HT1080 (cell line): ENCODE data around the gene SNAI1. TPM values are rescaled to one million over a fixed set of nuclear protein-coding genes. Genes with fewer than 3 reads are reported as not detected.
A peak's percentile ranks its signal among the peaks of the same experiment; 100 is the strongest.
"Not testable (repeated sequence)": the region's sequence is repeated elsewhere in the genome, so short reads cannot be mapped to it uniquely, and the experiment has no call there.

ENCODE experiments used
- DNase-seq: peaks from one replicate; pipeline ENCODE4 v3.0.0-alpha.2; 2015; ENCODE audit warnings: low read depth
- total RNA-seq: library from RNA; depleted of rRNA; stranded (reverse); fragments of >200 nt; shearing (Covaris generic); gene quantifications from 2 replicates; pipeline ENCODE4 v1.2.3, GENCODE V29; 2014

Gene SNAI1
- total RNA-seq, 1 experiment from 2014 or later, result 3.2 TPM

DNA sequence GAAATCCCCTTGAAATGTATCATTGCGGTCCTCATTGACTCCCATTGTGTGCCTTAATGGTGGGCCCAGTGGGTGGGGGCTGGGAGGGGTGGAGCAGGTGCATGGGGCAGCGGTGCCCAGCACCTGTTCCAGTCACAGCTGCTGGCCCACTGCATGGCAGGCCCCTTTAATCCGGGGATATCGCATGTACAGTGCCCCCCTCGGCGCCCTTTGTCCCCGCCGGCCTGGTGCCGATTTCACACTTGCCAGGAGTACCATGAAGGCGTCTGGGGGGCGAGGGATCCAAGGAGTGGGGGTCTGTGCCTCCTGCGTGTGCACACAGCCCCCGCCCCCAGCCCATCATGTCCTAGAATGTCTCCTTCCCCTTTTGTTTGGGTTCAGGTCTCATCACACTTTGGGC is 2.8 kb downstream of the SNAI1 start:
- no peak for DNase-seq

DNA sequence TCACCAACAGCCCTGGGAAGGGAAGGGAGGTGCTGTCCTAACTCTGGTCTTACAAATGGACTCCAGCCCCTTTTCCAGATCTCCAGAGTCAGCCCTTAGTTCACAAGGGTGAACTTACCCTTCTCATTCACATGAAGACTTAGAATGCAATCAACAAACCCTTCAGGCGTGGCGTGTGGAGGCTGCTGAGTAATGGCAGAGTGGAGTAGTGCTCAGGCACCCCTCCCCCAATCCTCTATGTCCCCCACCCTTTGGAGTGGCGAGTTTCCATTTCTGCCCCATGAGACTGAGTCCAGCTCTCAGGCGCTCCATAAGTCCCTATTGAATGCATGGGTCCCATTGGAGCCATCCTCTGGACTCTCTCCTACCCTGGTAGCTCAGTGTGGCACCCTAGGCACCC is 3.3 kb downstream of the SNAI1 start:
- no peak for DNase-seq

DNA sequence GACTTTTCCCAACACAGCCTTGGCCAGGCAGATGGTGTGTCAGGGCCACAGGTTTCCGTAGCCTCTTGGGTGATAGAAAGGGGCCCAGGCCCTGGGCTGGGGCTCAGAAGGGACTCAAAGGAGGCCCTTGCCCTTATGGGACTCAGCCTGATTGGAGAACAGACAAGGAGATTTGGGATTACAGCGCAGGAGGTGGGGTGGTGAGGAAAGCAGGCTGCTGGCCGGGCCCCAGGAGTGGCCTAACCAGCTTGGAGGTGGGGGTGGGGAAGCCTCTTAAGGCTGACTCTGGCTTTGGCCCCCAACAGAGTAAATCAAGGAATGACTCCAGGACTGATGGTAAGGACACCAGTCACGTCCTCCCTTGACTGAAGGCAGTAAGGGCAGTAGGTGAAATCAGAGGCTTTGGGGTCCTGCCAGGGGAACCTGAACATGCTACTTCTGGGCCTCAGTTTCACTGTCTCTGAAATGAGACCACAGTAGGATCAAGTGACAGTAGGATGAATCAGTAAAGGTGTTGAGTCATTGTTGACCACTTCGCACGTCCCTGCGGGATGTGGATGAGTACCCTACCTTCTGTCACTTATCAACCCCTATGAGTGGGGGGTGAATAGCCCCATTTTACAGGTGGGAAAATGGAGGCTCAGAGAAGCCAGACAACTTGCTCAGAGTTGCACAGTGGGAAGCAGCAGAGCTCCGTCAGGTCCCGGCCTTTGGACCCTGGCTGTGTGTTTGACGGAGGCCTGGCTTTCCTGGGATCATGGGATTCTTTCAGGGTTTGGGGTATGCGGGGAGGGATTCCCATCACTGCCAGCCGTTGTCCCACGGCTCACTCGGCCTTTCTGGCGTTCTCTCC is 4.5 kb downstream of the SNAI1 start:
- peak; percentile 32 for DNase-seq

DNA sequence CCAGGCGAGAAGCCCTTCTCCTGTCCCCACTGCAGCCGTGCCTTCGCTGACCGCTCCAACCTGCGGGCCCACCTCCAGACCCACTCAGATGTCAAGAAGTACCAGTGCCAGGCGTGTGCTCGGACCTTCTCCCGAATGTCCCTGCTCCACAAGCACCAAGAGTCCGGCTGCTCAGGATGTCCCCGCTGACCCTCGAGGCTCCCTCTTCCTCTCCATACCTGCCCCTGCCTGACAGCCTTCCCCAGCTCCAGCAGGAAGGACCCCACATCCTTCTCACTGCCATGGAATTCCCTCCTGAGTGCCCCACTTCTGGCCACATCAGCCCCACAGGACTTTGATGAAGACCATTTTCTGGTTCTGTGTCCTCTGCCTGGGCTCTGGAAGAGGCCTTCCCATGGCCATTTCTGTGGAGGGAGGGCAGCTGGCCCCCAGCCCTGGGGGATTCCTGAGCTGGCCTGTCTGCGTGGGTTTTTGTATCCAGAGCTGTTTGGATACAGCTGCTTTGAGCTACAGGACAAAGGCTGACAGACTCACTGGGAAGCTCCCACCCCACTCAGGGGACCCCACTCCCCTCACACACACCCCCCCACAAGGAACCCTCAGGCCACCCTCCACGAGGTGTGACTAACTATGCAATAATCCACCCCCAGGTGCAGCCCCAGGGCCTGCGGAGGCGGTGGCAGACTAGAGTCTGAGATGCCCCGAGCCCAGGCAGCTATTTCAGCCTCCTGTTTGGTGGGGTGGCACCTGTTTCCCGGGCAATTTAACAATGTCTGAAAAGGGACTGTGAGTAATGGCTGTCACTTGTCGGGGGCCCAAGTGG is 5.3 kb downstream of the SNAI1 start:
- no peak for DNase-seq

DNA sequence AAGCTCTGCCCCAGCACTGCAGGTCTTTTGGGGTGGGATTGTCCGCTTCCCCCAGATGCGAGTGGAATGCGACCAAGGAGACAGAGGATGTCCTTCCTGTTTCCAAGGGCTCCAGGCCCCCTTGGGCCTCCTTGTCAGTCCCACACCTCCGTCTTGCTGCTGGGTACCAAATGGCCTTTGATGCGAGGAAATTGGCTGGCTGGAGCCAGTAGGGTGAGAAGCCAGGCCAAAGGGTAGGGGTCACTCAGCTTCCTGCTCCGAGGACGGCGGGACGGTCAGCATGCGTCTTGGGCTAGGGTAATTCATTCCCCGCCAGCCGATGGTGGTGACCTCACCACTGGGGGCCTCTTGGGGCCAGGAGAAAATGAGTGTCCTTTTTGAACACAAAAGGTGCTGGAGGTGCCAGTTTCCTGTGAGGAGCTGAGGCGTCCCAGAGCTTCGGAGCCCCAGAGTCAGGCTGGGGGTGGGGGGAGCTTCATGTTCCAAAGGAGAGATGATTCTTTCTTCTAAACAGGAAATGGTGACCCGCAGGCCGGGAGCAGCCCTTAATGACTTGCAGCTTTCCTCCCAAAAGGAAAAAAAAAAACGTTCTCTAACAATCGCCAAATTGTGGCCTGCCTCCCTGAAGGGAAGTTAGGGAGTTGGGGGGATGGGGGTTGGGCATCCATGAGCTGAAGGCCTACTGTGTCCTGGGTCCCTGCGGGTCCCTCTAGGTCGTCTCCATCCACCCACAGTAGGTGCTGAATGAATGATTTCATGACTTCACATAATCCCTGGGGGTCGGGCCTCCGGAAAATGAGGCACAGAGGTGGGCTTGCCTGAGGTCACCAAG is 6.7 kb downstream of the SNAI1 start:
- peak; percentile 91 for DNase-seq

DNA sequence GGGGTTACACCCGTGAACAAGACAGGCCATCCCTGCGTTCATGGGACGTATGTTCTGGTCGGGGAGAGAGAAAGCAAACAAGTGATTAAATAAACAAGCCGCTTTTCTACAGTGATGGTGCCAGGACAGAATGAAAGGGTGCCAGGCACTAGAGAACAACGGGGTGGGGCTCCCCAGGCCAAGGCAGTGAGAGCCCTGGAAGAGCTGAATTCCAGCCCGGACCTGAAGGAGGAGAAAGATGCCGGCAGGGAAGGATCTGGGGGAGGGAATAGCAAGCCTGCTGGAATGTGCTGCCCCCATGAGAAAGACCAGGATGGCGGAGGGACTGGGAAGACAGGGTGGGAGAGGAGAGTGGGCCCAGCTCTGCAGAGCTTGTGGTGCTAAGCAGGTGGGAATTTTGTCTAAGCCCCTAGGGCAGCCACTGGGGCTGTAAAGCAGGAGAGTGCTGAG is 7.5 kb downstream of the SNAI1 start:
- no peak for DNase-seq

DNA sequence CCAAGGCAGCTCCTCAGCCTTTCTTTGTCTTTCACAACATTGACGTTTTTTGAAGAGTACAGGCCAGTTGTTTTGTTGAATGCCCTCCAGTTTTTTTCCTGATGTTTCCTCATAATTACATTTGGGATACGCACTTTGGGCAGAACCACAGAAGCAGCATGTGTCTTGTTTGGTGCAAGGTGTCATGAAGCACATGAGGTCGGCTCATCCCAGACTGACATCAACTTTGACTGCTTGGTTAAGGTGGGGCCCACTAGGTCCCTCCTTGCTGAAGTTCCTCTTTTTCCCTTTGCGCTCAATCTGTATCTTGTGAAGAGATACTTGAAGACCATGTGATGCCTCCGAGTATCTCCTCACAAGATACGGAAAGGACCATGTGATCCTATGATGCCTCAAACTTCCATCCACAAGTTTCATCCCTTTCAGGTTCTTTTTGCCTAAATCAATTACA is 10.5 kb downstream of the SNAI1 start:
- DNase-seq, result no peak

DNA sequence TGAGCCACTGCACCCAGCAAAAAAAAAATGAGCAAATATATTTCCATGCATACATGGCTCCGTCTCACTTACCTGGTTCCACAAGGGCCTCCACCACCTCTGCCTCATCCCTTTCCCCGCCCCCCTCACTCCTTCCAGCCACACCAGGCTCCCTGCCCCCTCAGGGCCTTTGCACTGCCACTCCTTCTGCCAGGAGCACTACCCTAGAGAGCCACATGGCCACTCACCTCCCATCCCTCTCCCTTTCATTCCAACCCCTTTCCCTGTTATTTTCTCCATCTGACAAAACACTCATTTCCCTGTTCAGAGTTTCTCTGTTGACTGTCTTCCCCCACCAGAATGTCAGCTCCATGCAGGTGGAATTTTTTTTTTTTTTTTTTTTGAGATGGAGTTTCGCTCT is 12.8 kb downstream of the SNAI1 start:
- DNase-seq, result no peak

DNA sequence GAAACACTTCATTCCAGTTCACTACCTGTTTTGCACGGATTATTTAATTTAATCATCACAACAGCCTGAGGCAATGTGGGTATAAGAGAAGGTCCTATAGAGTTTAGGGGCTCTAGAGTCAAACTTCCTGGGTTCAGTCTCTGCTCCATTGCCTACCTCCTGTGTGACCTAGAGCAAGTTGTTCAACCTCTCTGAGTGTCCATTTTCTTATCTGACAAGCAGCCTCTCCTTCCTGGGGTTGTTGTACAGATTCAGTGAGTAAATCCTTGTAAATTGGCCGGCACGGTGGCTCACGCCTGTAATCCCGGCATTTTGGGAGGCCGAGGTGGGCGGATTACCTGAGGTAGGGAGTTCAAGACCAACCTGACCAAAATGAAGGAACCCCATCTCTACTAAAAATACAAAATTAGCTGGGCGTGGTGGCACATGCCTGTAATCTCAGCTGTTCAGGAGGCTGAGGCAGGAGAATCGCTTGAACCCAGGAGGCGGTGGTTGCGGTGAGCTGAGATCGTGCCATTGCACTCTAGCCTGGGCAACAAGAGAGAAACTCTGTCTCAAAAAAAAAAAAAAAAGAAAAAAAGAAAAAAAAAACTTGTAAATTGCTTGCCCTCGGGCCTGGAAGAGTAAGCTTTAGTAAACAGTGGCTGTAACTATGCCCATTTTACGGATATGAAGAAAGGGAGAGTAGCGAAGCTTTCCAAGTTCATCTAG is 15.9 kb downstream of the SNAI1 start:
- DNase-seq, result not testable (repeated sequence)

DNA sequence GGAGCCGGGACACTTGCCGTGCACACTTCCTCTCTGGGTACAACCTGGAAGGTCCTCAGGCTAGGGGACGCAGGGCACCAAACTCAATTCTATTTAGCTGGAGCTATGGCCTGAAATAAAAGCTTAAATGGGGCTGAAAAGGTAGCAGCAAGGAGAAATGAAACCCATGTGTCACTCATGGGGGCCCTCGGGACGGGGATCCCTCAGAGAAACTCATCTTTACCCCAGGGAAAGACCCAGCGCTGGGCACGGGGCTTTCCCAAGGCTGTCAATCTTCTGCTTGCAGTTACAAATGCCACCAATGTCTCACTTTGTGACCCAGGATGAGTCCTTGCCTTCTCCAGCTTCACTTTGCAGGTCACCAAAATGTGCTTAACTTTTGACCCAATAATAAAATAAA is 16.5 kb downstream of the SNAI1 start:
- no peak for DNase-seq

DNA sequence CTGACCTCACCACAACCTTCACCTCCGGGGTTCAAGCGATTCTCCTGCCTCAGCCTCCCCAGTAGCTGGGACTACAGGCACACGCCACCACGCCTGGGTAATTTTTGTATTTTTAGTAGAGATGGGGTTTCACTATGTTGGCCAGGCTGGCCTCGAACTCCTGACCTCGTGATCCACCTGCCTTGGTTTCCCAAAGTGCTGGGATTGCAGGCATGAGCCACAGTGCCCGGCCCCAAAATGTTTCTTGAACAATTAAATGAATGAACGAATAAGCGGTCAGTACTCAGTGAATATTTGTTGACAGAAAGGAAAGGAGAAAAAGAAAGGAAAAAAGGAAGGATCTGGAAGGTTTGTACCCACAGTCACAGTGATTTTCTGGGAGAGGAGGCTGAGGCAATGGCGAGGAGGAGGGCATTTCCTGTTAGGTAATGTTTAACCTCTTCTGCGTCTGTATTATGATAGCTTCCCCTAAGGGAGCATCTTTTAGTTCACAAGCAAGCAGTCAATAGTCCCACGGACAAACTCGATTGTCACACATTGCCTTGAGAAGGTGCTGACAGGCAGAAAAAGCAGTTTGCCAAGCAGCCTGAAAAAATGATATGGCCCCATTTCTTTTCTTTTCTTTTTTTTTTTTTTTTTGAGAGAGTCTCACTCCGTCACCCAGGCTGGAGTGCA is 17.9 kb downstream of the SNAI1 start:
- not testable (repeated sequence) for DNase-seq

DNA sequence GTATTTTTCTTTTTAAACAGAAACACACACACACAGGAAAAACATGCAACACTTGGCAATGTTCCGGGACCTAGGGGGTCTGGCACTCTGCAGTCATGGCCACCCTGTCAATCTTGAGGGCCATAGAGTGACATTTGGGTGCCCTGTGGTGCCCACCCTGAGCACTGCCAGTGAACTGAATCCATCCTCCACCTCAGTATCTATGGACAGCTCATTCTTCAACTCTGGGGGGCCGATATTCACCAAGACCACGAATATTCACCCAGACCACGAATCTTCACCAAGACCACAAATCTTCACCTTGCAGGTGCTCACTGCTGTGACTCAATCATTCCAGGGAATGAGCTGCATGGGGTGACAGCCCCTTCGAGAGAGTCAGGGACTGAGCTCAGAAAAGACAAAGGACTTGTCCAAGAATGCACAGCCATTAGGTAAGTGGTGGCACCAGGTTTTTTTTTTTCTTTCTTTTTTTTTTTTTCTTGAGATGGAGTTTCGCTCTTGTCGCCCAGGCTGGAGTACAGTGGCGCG is 19.1 kb downstream of the SNAI1 start:
- no peak for DNase-seq

DNA sequence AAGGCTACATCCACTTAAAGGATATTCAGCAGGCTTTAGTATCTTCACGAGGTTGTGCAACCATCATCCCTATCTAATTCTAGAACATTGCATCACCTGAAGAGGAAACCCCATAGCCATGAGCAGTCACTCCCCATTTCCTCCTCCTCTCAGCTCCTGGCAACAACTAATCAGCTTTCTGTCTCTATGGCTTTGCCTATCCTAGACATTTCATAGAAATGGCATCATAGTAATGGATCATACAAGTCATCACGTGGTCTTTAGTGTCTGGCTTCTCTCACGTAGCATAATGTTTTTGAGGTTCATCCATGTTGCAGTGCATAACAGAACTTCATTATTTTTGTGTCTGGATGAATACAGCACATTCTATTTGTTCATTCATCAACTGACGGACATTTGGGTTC is 20.5 kb downstream of the SNAI1 start:
- DNase-seq, result peak; percentile 72

DNA sequence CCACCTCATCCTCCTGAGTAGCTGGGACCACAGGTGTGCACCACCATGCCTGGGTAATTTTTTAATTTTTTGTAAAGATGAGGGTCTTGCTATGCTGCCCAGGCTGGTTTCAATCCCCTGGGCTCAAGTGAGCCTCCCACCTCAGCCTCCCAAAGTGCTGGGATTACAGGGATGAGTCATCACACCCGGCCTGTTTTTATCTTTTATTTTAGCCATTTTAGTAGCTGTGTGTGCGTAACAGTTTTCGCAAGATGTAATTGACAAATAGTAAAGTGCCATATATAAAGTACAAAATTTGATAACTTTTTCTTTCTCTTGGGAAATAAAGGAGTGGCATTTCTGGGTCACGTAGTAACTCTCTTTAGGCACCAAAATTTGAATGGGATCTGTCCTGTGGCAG is 21.4 kb downstream of the SNAI1 start:
- DNase-seq, result no peak

DNA sequence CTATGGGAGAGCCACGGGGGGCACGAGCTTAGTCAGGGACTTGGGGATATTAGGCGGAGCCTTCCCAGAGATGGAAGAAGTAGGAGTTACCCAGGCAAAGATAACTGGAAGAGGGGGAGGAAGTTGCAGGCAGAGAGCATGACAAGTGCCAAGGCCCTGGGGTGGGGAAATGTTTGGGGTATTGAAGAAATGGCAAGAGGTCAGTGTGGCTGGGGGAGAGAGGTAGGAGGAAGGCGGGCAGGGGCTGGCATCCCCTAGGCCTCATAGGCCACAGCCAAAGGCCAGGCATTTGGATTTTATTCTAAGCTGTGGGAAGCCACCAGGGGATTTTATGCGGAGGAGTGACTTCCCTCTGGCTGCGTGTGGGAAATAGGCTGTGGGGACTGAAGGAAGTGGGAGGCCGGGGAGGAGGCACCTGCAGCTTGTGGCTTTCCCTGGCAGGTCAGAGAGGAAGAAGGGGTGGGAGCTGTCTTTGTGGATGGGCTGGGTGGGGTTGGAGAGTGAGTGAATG is 22.7 kb downstream of the SNAI1 start:
- no peak for DNase-seq

DNA sequence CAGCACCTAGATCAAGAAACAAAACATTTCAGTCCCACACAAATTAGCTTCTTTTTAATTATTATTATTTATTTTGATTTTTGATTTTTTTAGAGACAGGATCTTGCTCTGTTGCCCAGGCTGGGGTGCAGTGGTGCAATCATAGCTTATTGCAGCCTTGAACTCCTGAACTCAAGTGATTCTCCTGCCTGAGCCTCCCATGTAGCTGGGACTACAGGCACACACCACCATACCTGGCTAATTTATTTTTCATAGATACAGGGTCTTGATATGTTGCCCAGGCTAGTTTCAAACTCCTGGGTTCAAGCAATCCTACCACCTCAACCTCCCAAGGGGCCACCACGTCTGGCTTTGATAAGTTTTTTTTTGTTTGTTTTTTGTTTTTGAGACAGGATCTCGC is 24.6 kb downstream of the SNAI1 start:
- no peak for DNase-seq

DNA sequence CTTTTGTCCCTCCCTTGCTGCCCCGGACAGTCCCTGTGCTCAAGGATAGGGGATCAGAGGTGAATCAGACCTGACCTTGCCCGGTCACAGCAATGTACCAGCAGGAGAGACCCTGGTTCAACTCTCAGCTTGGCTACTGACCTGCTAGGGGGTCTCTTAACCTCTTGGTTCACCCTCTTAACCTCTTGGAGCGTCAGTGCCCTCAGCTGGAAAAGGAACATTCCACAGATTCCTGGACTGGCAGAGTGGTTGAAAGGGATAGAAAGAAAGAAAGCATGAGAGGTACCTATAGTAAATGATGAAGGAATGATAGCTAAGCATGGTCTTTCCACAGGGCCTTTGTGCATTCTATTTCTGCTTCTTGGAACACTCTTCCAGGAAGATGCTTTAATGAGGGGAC is 25.2 kb downstream of the SNAI1 start:
- DNase-seq, result no peak

DNA sequence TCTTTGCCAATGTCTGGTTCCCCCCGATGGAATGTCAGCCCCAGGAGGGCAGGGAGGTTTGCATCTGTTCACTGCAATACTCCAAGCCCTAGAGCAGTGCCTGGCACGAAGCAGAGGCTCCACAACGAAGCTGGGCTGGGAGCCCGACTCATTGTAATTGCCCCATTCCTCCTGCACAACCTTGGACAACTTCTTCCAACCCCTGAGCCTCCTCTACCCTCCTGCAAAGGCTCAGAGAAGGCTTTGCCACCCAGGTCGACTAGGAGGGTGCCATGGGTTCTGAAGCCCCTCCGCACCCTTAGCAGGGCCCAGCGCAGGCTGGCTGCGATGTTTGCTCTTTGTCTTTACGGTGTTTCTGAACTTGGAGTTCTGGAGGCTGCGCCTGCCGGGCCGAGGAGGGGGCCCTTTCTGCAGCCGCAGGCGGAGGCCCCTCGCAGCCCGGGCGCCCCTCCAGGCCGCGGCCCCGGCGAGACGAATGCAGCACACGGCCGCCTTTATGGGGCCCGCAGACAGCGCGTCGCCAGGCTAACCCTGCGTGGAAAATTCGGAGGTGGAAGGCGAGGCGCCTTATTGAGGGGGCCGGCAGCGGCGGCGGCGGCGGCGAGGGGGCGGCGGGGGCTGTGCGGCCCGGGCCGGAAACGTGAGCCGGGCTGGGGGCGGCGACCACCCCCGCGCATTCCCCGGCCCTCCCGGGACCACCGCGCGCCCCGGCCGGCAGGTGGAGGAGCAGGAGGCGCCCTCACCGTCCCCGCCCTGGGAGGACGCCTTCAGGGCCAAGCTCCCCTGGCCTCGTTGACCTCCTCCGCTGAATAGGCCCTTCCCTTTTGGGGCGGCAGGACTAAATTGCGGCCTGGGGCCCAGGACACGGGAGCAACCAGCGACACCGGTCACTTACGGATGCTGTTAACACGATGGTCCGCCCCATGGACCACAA is 27.0 kb downstream of the SNAI1 start:
- no peak for DNase-seq

DNA sequence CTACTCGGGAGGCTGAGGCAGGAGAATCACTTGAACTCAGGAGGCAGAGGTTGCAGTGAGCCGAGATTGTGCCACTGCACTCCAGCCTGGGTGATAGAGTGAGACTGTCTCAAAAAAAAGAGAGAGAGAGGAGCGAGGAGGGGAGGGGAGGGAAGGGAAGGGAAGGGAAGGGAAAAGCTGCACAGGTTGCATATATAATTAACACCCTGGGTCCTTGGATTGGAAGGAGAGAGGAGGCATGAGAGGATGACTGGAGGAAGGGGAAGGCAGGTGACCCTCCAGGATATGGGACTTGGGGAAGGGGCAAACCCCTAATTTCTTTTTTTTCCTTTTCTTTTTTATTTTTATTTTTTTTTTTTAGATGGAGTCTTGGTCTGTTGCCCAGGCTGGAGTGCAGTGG is 28.8 kb downstream of the SNAI1 start:
- not testable (repeated sequence) for DNase-seq
